Measurements from ENCODE around the gene SMU1.

GRCh38 chr9:33040792-33041431, 35.6 kb downstream of the SMU1 start:
- TF ChIP-seq ZNF140 (tag by site-specific recombination; IDR thresholded peaks at IDR 0.05) (no peak), ZNF48 (tag by site-specific recombination; IDR thresholded peaks at IDR 0.05) (no peak), CTCF (tag by site-specific recombination; IDR thresholded peaks at IDR 0.05) (no peak), ZBTB17 (tag by site-specific recombination; IDR thresholded peaks at IDR 0.05) (no peak)
- TF ChIP-seq, protein P1, sequence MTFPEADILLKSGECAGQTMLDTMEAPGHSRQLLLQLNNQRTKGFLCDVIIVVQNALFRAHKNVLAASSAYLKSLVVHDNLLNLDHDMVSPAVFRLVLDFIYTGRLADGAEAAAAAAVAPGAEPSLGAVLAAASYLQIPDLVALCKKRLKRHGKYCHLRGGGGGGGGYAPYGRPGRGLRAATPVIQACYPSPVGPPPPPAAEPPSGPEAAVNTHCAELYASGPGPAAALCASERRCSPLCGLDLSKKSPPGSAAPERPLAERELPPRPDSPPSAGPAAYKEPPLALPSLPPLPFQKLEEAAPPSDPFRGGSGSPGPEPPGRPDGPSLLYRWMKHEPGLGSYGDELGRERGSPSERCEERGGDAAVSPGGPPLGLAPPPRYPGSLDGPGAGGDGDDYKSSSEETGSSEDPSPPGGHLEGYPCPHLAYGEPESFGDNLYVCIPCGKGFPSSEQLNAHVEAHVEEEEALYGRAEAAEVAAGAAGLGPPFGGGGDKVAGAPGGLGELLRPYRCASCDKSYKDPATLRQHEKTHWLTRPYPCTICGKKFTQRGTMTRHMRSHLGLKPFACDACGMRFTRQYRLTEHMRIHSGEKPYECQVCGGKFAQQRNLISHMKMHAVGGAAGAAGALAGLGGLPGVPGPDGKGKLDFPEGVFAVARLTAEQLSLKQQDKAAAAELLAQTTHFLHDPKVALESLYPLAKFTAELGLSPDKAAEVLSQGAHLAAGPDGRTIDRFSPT (tag by site-specific recombination; IDR thresholded peaks at IDR 0.05): no peak
